NCI-H82 (cell line): Measurements from ENCODE around the gene KLHL22.
A peak's percentile ranks its signal among the peaks of the same experiment; 100 is the strongest.
"Not testable (repeated sequence)": the region's sequence is repeated elsewhere in the genome, so short reads cannot be mapped to it uniquely, and the experiment has no call there.

ENCODE experiments used
- DNase-seq: peaks from one replicate; lab custom pipeline; 2025; lab: John Stamatoyannopoulos, UW

KLHL22 gene

GRCh38 chr22:20469110-20469868, 26.3 kb downstream of the KLHL22 start:
- no peak for DNase-seq

- no peak for DNase-seq
Observed at GRCh38 chr22:20466659-20467379, 28.8 kb downstream of the KLHL22 start.

- DNase-seq: no peak
Observed at GRCh38 chr22:20465759-20466077, 29.9 kb downstream of the KLHL22 start.

GRCh38 chr22:20464912-20465758, 30.5 kb downstream of the KLHL22 start:
- DNase-seq: no peak

GRCh38 chr22:20464096-20464614, 31.4 kb downstream of the KLHL22 start:
- no peak for DNase-seq

- DNase-seq: peak; percentile 46
Observed at GRCh38 chr22:20463324-20464095, 32.1 kb downstream of the KLHL22 start.

GRCh38 chr22:20459862-20460261, 35.7 kb downstream of the KLHL22 start:
- no peak for DNase-seq

- DNase-seq: no peak
Observed at GRCh38 chr22:20459152-20459542, 36.4 kb downstream of the KLHL22 start.

- no peak for DNase-seq
Observed at GRCh38 chr22:20458530-20459151, 37.0 kb downstream of the KLHL22 start.

- DNase-seq: no peak
Observed at GRCh38 chr22:20457506-20458240, 37.9 kb downstream of the KLHL22 start.

GRCh38 chr22:20456722-20457076, 38.9 kb downstream of the KLHL22 start:
- no peak for DNase-seq

GRCh38 chr22:20456064-20456721, 39.4 kb downstream of the KLHL22 start:
- peak; percentile 89 for DNase-seq

- DNase-seq: no peak
Observed at GRCh38 chr22:20455709-20456063, 39.9 kb downstream of the KLHL22 start.

GRCh38 chr22:20453222-20453621, 42.4 kb downstream of the KLHL22 start:
- DNase-seq: no peak

GRCh38 chr22:20451920-20452319, 43.7 kb downstream of the KLHL22 start:
- DNase-seq: no peak

GRCh38 chr22:20451129-20451778, 44.3 kb downstream of the KLHL22 start:
- DNase-seq: not testable (repeated sequence)

GRCh38 chr22:20450551-20450906, 45.1 kb downstream of the KLHL22 start:
- no peak for DNase-seq

GRCh38 chr22:20449819-20450550, 45.6 kb downstream of the KLHL22 start:
- DNase-seq: no peak

- DNase-seq: no peak
Observed at GRCh38 chr22:20448630-20449029, 47.0 kb downstream of the KLHL22 start.
